Naive thymus-derived CD4-positive, alpha-beta T cell (primary cell): ENCODE data around the gene RCC2. TPM values are rescaled to one million over a fixed set of nuclear protein-coding genes. Genes with fewer than 3 reads are reported as not detected.

Source experiments
- ATAC-seq: fragments of 150-1000 bp; cut with Tn5 transposase; 2 replicates; pipeline ENCODE4 v1.10.0; 2021; ENCODE audit warnings: mild to moderate bottlenecking, moderate library complexity
- CTCF ChIA-PET: fragments of 350-600 bp; sonication (Branson Sonifier 250); formaldehyde crosslinking; loops from one replicate; lab custom pipeline; 2021; ENCODE audit warnings: antibody characterized with exemption; lab: Charles Lee
- POLR2A ChIA-PET: fragments of 350-600 bp; sonication (Branson Sonifier 250); formaldehyde crosslinking; loops from one replicate; lab custom pipeline; 2021; ENCODE audit warnings: antibody characterized with exemption, inconsistent platforms; lab: Charles Lee
- DNase-seq, 9 donors: peaks; one replicate each; pipeline versions ENCODE4 v3.0.0 to v3.0.0-alpha.2; 2020 to 2022; ENCODE audit warnings: mixed read lengths in 1 of 9
- H3K27ac ChIP-seq: one replicate; pipeline ENCODE4 v1.7.0; 2013; ENCODE audit warnings: mild to moderate bottlenecking, low read depth, low read length, moderate library complexity
- H3K27me3 ChIP-seq, 2 donors: one replicate each; pipeline ENCODE4 v1.7.0; 2013; ENCODE audit warnings: low read length in 2 of 2, mild to moderate bottlenecking in 2 of 2, moderate library complexity in 2 of 2; ENCODE audit not compliant: control insufficient read depth in 2 of 2, insufficient read depth in 2 of 2
- H3K36me3 ChIP-seq, 3 experiments: 1 replicate in 2 of 3; 2 replicates in 1 of 3; pipeline ENCODE4 v1.7.0; 2013; ENCODE audit warnings: low read length in 3 of 3, mild to moderate bottlenecking in 3 of 3, moderate library complexity in 1 of 3; ENCODE audit not compliant: insufficient read depth in 3 of 3, control insufficient read depth in 2 of 3
- H3K4me1 ChIP-seq, 2 donors: one replicate each; pipeline ENCODE4 v1.7.0; 2013; ENCODE audit warnings: low read length in 2 of 2, mild to moderate bottlenecking in 2 of 2, moderate library complexity in 1 of 2; ENCODE audit not compliant: control insufficient read depth in 2 of 2, insufficient read depth in 2 of 2
- H3K4me3 ChIP-seq: 2 replicates; pipeline ENCODE4 v1.7.0; 2013; ENCODE audit warnings: mild to moderate bottlenecking, low read length
- H3K9me3 ChIP-seq, 3 experiments: 1 replicate in 2 of 3; 2 replicates in 1 of 3; pipeline ENCODE4 v1.7.0; 2013; ENCODE audit warnings: low read length in 3 of 3; ENCODE audit not compliant: control insufficient read depth in 2 of 3
- H3K27ac Mint-ChIP-seq, 9 donors: one replicate each; pipeline ENCODE4 v1.8.0; 2020 to 2022; ENCODE audit warnings: mixed read lengths in 9 of 9, mild to moderate bottlenecking in 8 of 9, moderate library complexity in 5 of 9, inconsistent platforms in 2 of 9
- H3K27me3 Mint-ChIP-seq, 5 donors: one replicate each; pipeline ENCODE4 v1.8.0; 2021 to 2022; ENCODE audit warnings: mixed read lengths in 5 of 5, mild to moderate bottlenecking in 1 of 5
- H3K36me3 Mint-ChIP-seq, 5 donors: one replicate each; pipeline ENCODE4 v1.8.0; 2020 to 2022; ENCODE audit warnings: mixed read lengths in 5 of 5, mild to moderate bottlenecking in 3 of 5, inconsistent platforms in 1 of 5
- H3K4me1 Mint-ChIP-seq, 7 donors: one replicate each; pipeline ENCODE4 v1.8.0; 2020 to 2022; ENCODE audit warnings: mixed read lengths in 7 of 7, mild to moderate bottlenecking in 3 of 7, inconsistent platforms in 1 of 7
- H3K4me3 Mint-ChIP-seq, 10 donors: one replicate each; pipeline ENCODE4 v1.8.0; 2020 to 2022; ENCODE audit warnings: mild to moderate bottlenecking in 10 of 10, mixed read lengths in 10 of 10, moderate library complexity in 6 of 10, inconsistent platforms in 2 of 10
- H3K9me3 Mint-ChIP-seq, 11 donors: one replicate each; pipeline ENCODE4 v1.8.0; 2020 to 2022; ENCODE audit warnings: mixed read lengths in 11 of 11, mild to moderate bottlenecking in 4 of 11, inconsistent platforms in 1 of 11, moderate library complexity in 1 of 11
- intact Hi-C, 2 donors: fragments of 100-400 bp; cut with micrococcal nuclease; formaldehyde crosslinking; loops; one replicate each; pipeline ENCODE4 v1.15.1; 2023
- polyA plus RNA-seq, 2 donors: library from polyadenylated mRNA; unstranded; fragments of 300-500 nt; fragmentation: Illumina TruSeq; gene quantifications; one replicate each; pipeline ENCODE4 v1.2.3, GENCODE V29; 2021
- total RNA-seq, 6 experiments: library from RNA in 5 of 6; stranded (reverse) in 5 of 6; gene quantifications; 1 replicate in 5 of 6; 2 replicates in 1 of 6; pipeline ENCODE4 v1.2.3 and lab custom pipeline; 2021 to 2026

The RCC2 gene
- total and polyA plus RNA-seq, 7 experiments from 2014 or later = 12.0 to 130 (median 43.5) TPM

DNA sequence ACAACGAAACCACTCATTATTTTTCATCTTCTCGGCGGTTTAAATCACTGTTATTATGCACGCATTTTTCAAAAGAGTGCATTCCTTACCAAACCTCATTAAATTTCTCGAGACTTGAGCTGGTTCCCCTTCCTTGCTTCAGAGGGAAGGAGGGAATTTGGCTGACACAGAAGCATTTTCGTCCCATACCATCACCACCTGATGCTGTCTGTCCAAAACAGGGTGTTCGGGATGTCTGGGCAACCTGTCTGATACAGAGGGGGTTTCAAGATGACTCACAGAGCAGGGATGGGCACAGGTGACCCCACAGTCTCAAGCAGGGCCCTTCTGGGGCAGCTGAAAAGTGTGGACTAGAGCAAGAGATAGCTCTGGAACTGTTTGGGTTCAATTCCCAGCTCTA lies 12.3 kb upstream of the RCC2 start:
- H3K27me3 Mint-ChIP-seq = no peaks in the 10 kb centered on the region
- H3K9me3 Mint-ChIP-seq = no peaks in the 10 kb centered on the region
- intact Hi-C loops = no loop called here
- CTCF ChIA-PET = no interaction called here
- Histone ChIP-seq H3K27me3 (no peaks in the 10 kb centered on the region), H3K36me3 (no peaks in the 10 kb centered on the region), H3K4me3 (no peak overlapping the region), H3K9me3 (no peaks in the 10 kb centered on the region), H3K4me1 (no peaks in the 10 kb centered on the region), H3K27ac (no peak overlapping the region)
- no peaks in the 10 kb centered on the region for H3K4me1 Mint-ChIP-seq
- no peak for ATAC-seq
- peak overlapping the region in 1 of 9 donors; percentile 9 for H3K27ac Mint-ChIP-seq
- H3K4me3 Mint-ChIP-seq = no peak overlapping the region
- POLR2A ChIA-PET = no interaction called here
- no peaks in the 10 kb centered on the region for H3K36me3 Mint-ChIP-seq
- no peak for DNase-seq

DNA sequence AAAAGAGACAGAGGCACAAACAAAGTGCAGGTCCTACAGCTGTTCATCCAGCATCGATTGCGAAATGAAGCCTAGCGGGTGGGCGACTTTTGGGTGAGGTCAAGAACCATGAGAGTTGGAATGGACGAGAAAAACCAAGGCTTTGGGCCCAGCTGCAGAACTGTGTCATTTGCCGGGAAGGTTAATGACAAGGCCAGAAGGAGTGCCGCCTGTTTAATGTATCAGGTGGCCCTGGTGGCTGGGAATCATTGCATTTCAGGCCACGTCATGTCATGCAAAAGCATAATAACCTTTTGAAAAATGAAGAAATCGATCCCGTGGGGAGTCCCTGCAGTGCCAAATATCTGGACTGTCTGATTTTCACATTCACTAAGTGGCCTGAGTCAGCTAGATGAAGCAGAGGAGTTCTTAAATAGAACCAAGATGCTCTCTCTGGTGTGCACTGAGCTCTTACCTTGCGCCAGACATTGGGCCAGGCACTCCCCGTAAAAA lies 8.1 kb upstream of the RCC2 start:
- H3K27me3 ChIP-seq = no peaks in the 10 kb centered on the region
- intact Hi-C loops = no loop called here
- Mint-ChIP-seq H3K27ac (no peak overlapping the region), H3K27me3 (no peaks in the 10 kb centered on the region), H3K4me1 (peaks cover 0 to 5% (median 0%) of the 10 kb centered on the region in 7 donors), H3K36me3 (no peaks in the 10 kb centered on the region), H3K9me3 (no peaks in the 10 kb centered on the region), H3K4me3 (no peak overlapping the region)
- ATAC-seq (no peak), DNase-seq (no peak)
- ChIA-PET CTCF (no interaction called here), POLR2A (no interaction called here)
- H3K9me3 ChIP-seq = no peaks in the 10 kb centered on the region
- no peak overlapping the region for H3K27ac ChIP-seq
- no peaks in the 10 kb centered on the region for H3K4me1 ChIP-seq
- H3K4me3 ChIP-seq = no peak overlapping the region
- H3K36me3 ChIP-seq = no peaks in the 10 kb centered on the region

DNA sequence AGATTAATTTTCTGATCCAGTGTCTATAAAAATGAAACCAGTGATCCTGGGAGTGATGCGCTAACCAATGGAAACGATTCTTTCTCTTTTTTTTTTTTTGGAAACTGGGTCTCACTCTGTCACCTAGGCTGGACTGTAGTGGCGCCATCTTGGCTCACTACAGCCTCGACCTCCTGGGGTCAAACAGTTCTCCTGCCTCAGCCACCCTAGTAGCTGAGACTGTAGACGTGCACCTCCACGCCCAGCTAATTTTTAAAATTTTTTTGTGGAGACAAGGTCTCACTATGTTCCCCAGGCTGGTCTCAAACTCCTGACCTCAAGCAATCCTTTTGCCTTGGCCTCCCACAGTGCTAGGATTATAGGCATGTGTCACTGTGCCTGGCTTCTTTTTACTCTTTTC lies 3.4 kb upstream of the RCC2 start:
- peaks cover 0 to 10% (median 0%) of the 10 kb centered on the region in 3 experiments for H3K36me3 ChIP-seq
- H3K27ac ChIP-seq = no peak overlapping the region
- Mint-ChIP-seq H3K9me3 (no peaks in the 10 kb centered on the region), H3K27ac (peak overlapping the region in 1 of 9 donors; percentile 40), H3K27me3 (no peaks in the 10 kb centered on the region), H3K4me1 (peaks cover 5 to 27% (median 18%) of the 10 kb centered on the region in 7 donors), H3K4me3 (no peak overlapping the region), H3K36me3 (peaks cover 0 to 2% (median 0%) of the 10 kb centered on the region in 5 donors)
- H3K4me3 ChIP-seq = no peak overlapping the region
- H3K4me1 ChIP-seq = peaks cover 6 to 8% of the 10 kb centered on the region in 2 donors
- CTCF ChIA-PET = interaction anchor here (0.6 kb wide), 1 partner anchor 159 kb away, joined by 10 read pairs; no protein-coding TSS in a partner anchor
- no peak for ATAC-seq
- H3K27me3 ChIP-seq = no peaks in the 10 kb centered on the region
- POLR2A ChIA-PET = no interaction called here
- intact Hi-C loops = no loop called here
- no peaks in the 10 kb centered on the region for H3K9me3 ChIP-seq
- DNase-seq = no peak

DNA sequence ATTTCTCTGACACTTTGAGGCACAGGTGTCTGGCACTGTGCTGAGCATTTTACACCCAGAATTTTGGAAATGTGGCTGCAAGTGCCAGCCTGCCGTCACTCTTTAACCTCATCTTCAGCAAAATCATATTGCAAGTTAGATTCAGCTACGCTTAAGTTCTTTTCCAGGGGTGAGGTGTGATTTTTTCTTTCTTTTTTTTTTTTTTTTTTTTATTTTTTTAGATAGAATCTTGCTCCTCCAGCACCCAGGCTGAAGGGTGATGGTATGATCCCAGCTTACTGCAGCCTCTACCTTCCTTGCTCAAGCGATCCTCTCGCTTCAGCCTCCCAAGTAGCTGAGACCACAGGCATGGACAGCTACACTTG lies 2.5 kb upstream of the RCC2 start:
- H3K4me3 Mint-ChIP-seq = peak overlapping the region in 1 of 10 donors; percentile 68
- H3K27ac Mint-ChIP-seq = peak overlapping the region in 1 of 9 donors; percentile 72
- no peaks in the 10 kb centered on the region for H3K9me3 Mint-ChIP-seq

DNA sequence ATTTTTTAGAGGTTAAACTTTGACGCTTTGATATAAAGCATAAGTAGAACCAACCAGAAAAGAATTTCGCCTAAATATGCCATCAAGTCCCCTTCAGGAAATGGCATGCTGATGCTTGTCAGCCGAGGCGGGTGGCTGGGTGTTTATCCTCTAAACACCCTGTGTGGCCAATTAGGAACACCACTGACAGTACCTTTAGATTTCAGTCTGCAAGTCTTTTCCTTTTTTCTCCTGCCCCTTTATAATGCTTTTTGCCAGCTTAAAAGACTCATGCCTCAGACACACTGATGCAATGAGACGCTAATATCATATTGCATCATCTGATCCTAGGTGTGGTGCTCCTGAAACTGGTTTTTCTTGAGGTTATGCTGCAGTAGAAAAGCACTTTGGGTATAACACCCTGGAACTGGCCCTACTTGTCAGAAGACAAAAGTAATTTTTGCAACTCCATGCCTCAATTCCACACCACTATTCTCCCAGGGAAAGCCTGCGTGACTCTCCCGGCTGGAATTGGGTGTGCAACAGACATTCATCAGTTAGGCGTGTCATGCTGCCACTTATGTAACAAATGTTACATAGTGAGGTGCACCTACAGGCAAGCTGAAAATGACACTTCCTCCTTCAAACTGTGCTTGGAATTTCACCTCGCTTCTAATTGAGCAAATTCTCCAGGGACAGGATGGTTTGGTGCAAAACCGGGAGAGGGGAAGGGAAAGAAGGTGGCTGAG lies 2.0 kb upstream of the RCC2 start:
- DNase-seq (no peak), ATAC-seq (no peak)
- peaks cover 14 to 18% of the 10 kb centered on the region in 2 donors for H3K4me1 ChIP-seq
- intact Hi-C loops = no loop called here
- peaks cover 0 to 10% (median 0%) of the 10 kb centered on the region in 3 experiments for H3K36me3 ChIP-seq
- Mint-ChIP-seq H3K27me3 (no peaks in the 10 kb centered on the region), H3K9me3 (no peaks in the 10 kb centered on the region), H3K4me1 (peaks cover 5 to 34% (median 25%) of the 10 kb centered on the region in 7 donors), H3K27ac (peak overlapping the region in 4 of 9 donors; percentile 72 to 97 (median 88)), H3K4me3 (peak overlapping the region in 6 of 10 donors; percentile 40 to 96 (median 46)), H3K36me3 (peaks cover 0 to 5% (median 0%) of the 10 kb centered on the region in 5 donors)
- POLR2A ChIA-PET = interaction anchor here (0.7 kb wide), 1 partner anchor 26 kb away, joined by 3 read pairs; no protein-coding TSS in a partner anchor
- no peak overlapping the region for H3K4me3 ChIP-seq
- CTCF ChIA-PET = interaction anchor here (0.6 to 0.7 kb wide), 2 partner anchors 26 to 1776 kb away, joined by 3 to 5 read pairs; no protein-coding TSS in a partner anchor
- no peak overlapping the region for H3K27ac ChIP-seq
- no peaks in the 10 kb centered on the region for H3K27me3 ChIP-seq
- H3K9me3 ChIP-seq = no peaks in the 10 kb centered on the region

More for the DNA sequence above, 2.5 kb upstream of the RCC2 start:
- ATAC-seq (no peak), DNase-seq (no peak)
- POLR2A ChIA-PET = no interaction called here
- CTCF ChIA-PET = interaction anchor here (0.6 to 0.7 kb wide), 2 partner anchors 26 to 1777 kb away, joined by 3 to 5 read pairs; no protein-coding TSS in a partner anchor
- peaks cover 0 to 3% (median 0%) of the 10 kb centered on the region in 5 donors for H3K36me3 Mint-ChIP-seq
- no peaks in the 10 kb centered on the region for H3K9me3 ChIP-seq
- H3K27me3 ChIP-seq = no peaks in the 10 kb centered on the region
- H3K4me3 ChIP-seq = no peak overlapping the region
- peaks cover 0 to 10% (median 0%) of the 10 kb centered on the region in 3 experiments for H3K36me3 ChIP-seq
- intact Hi-C loops = no loop called here
- H3K4me1 Mint-ChIP-seq = peaks cover 5 to 29% (median 19%) of the 10 kb centered on the region in 7 donors
- H3K27me3 Mint-ChIP-seq = no peaks in the 10 kb centered on the region
- no peak overlapping the region for H3K27ac ChIP-seq
- H3K4me1 ChIP-seq = peaks cover 9 to 13% of the 10 kb centered on the region in 2 donors

DNA sequence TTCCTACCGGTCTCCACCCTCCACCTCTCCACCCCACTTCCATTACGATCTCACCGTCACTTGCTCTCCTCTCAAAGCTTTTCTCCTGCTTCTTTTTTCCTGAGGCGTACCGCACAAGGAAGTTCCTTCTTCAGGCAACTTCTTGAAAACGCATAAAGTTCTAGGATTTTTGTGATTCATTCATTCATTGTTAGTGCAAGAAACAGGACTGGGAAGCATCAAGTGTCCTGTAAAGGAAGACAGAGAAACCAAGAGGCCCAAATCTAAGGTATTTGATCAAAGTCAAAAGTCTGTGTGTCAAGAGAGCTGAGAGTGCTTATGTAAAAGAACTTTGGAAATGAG lies 1.3 kb upstream of the RCC2 start:
- intact Hi-C loops = no loop called here
- Mint-ChIP-seq H3K9me3 (no peaks in the 10 kb centered on the region), H3K36me3 (peaks cover 0 to 5% (median 0%) of the 10 kb centered on the region in 5 donors), H3K4me3 (peak overlapping the region; percentile 43 to 96 (median 87)), H3K4me1 (peaks cover 5 to 40% (median 31%) of the 10 kb centered on the region in 7 donors), H3K27ac (peak overlapping the region; percentile 47 to 97 (median 88)), H3K27me3 (no peaks in the 10 kb centered on the region)
- Histone ChIP-seq H3K4me3 (no peak overlapping the region), H3K36me3 (peaks cover 0 to 10% (median 0%) of the 10 kb centered on the region in 3 experiments), H3K4me1 (peaks cover 14 to 19% of the 10 kb centered on the region in 2 donors), H3K27me3 (no peaks in the 10 kb centered on the region), H3K9me3 (no peaks in the 10 kb centered on the region), H3K27ac (no peak overlapping the region)
- ATAC-seq (no peak), DNase-seq (no peak)
- ChIA-PET POLR2A (interaction anchor here (0.7 to 1.3 kb wide), 2 partner anchors 26 to 84 kb away, joined by 3 to 4 read pairs; no protein-coding TSS in a partner anchor), CTCF (no interaction called here)
